Anterior cingulate cortex (tissue), 58 donors: ENCODE data around the gene MLNR.
A peak's percentile ranks its signal among the peaks of the same experiment; 100 is the strongest.

Experiments used
- DNase-seq, 58 donors: peaks; one replicate each; lab custom pipeline; 2025; lab: John Stamatoyannopoulos, UW

MLNR gene

GRCh38 chr13:49220036-49220855 is at the start of gene MLNR:
Gene MLNR (plus strand): TSS chr13:49220338. CDS start chr13:49220338, 0 bp downstream.
- DNase-seq = no peak

GRCh38 chr13:49171359-49171758 is 48.8 kb upstream of the MLNR start:
- no peak for DNase-seq

- no peak for DNase-seq
Measured at GRCh38 chr13:49183672-49184325, 36.3 kb upstream of the MLNR start.

GRCh38 chr13:49184621-49185020 is 35.5 kb upstream of the MLNR start:
- DNase-seq = no peak

- no peak for DNase-seq
Measured at GRCh38 chr13:49185264-49185663, 34.9 kb upstream of the MLNR start.

- DNase-seq = no peak
Measured at GRCh38 chr13:49190901-49191300, 29.2 kb upstream of the MLNR start.

- DNase-seq = no peak
Measured at GRCh38 chr13:49206641-49207040, 13.5 kb upstream of the MLNR start.

GRCh38 chr13:49208619-49209018 is 11.5 kb upstream of the MLNR start:
- no peak for DNase-seq

- no peak for DNase-seq
Measured at GRCh38 chr13:49210114-49210513, 10.0 kb upstream of the MLNR start.

- DNase-seq = no peak
Measured at GRCh38 chr13:49210669-49211068, 9.5 kb upstream of the MLNR start.

GRCh38 chr13:49213539-49213938 is 6.6 kb upstream of the MLNR start:
- DNase-seq = no peak

- DNase-seq = peak in 1 of 58 donors; percentile 44
Measured at GRCh38 chr13:49213997-49214916, 5.9 kb upstream of the MLNR start.

GRCh38 chr13:49214917-49215376 is 5.2 kb upstream of the MLNR start:
- peak in 4 of 58 donors; percentile 7 to 44 (median 17) for DNase-seq

GRCh38 chr13:49216334-49216733 is 3.8 kb upstream of the MLNR start:
- DNase-seq = no peak

GRCh38 chr13:49217962-49218492 is 2.1 kb upstream of the MLNR start:
- no peak for DNase-seq

- DNase-seq = no peak
Measured at GRCh38 chr13:49218493-49219051, 1.6 kb upstream of the MLNR start.

GRCh38 chr13:49219647-49220035 is 497 bp upstream of the MLNR start:
- no peak for DNase-seq

- DNase-seq = no peak
Measured at GRCh38 chr13:49220856-49221589, 885 bp downstream of the MLNR start.

GRCh38 chr13:49221590-49221965 is 1.4 kb downstream of the MLNR start:
- DNase-seq = no peak
